ENCODE data around the gene TMEM214. TPM values are rescaled to one million over a fixed set of nuclear protein-coding genes. Genes with fewer than 3 reads are reported as not detected.
A peak's percentile ranks its signal among the peaks of the same experiment; 100 is the strongest.

The TMEM214 gene
- total RNA-seq, 2 donors from 2014 or later: 39.1 to 66.5 TPM

GRCh38 chr2:27025861-27026851, 6.6 kb upstream of the TMEM214 start:
- intact Hi-C loops (cut with DNase I): no loop called here
- DNase-seq: peak; percentile 15
- ATAC-seq: no peak

- ATAC-seq: no peak
- intact Hi-C loops (cut with DNase I): no loop called here
- peak; percentile 13 for DNase-seq
Observed at GRCh38 chr2:27027211-27027651, 5.5 kb upstream of the TMEM214 start.

GRCh38 chr2:27029051-27029450, 3.7 kb upstream of the TMEM214 start:
- ATAC-seq (no peak), DNase-seq (no peak)
- intact Hi-C loops (cut with DNase I): no loop called here

- ATAC-seq: no peak
- DNase-seq: no peak
- intact Hi-C loops (cut with DNase I): loop anchor here (10.0 kb wide), 1 partner anchor 51 kb away; the partner anchor contains the start of gene KHK (in 2 of the 2)
Observed at GRCh38 chr2:27033253-27033852, 588 bp downstream of the TMEM214 start.

- intact Hi-C loops (cut with DNase I): loop anchor here (10.0 kb wide), 1 partner anchor 47 kb away; the partner anchor contains the start of gene KHK (in 2 of the 2)
- ATAC-seq (no peak), DNase-seq (no peak)
Observed at GRCh38 chr2:27038012-27038411, 5.2 kb downstream of the TMEM214 start.

- DNase-seq: no peak
- intact Hi-C loops (cut with DNase I): loop anchor here (10.0 kb wide), 1 partner anchor 46 kb away; the partner anchor contains the start of gene KHK (in 2 of the 2)
- no peak for ATAC-seq
Observed at GRCh38 chr2:27038631-27039339, 6.0 kb downstream of the TMEM214 start.

- DNase-seq (no peak), ATAC-seq (no peak)
- intact Hi-C loops (cut with DNase I): loop anchor here (10.0 kb wide), 1 partner anchor 45 kb away; the partner anchor contains the start of gene KHK (in 2 of the 2)
Observed at GRCh38 chr2:27039426-27039825, 6.7 kb downstream of the TMEM214 start.

- intact Hi-C loops (cut with DNase I): loop anchor here (10.0 kb wide), 1 partner anchor 45 kb away; the partner anchor contains the start of gene KHK (in 2 of the 2)
- DNase-seq: no peak
- ATAC-seq: no peak
Observed at GRCh38 chr2:27039871-27040270, 7.1 kb downstream of the TMEM214 start.

- no peak for ATAC-seq
- intact Hi-C loops (cut with DNase I): no loop called here
- DNase-seq: no peak
Observed at GRCh38 chr2:27040282-27040681, 7.5 kb downstream of the TMEM214 start.

- DNase-seq (no peak), ATAC-seq (peak in 1 of 2 donors; percentile 14)
- intact Hi-C loops (cut with DNase I): no loop called here
Observed at GRCh38 chr2:27041752-27042151, 9.0 kb downstream of the TMEM214 start.

- ATAC-seq (no peak), DNase-seq (no peak)
- intact Hi-C loops (cut with DNase I): no loop called here
Observed at GRCh38 chr2:27042159-27042661, 9.4 kb downstream of the TMEM214 start.

GRCh38 chr2:27042985-27043634, 10.3 kb downstream of the TMEM214 start:
- intact Hi-C loops (cut with DNase I): no loop called here
- ATAC-seq (no peak), DNase-seq (no peak)

- ATAC-seq (peak; percentile 18 to 30), DNase-seq (peak; percentile 53)
- intact Hi-C loops (cut with DNase I): loop anchor here in 1 of 2 donors (2.0 kb wide), 2 partner anchors 21 to 37 kb away; partner anchors contain the start of genes KHK and OST4
Observed at GRCh38 chr2:27049422-27050280, 16.9 kb downstream of the TMEM214 start.

GRCh38 chr2:27050281-27050995, 17.7 kb downstream of the TMEM214 start:
- peak; percentile 84 to 85 for ATAC-seq
- peak; percentile 84 for DNase-seq
- intact Hi-C loops (cut with DNase I): loop anchor here in 1 of 2 donors (2.0 kb wide), 2 partner anchors 20 to 36 kb away; partner anchors contain the start of genes KHK and OST4

- DNase-seq: peak; percentile 96
- ATAC-seq: peak; percentile 86
- intact Hi-C loops (cut with DNase I): loop anchor here in 1 of 2 donors (2.0 kb wide), 2 partner anchors 20 to 36 kb away; partner anchors contain the start of genes KHK and OST4
Observed at GRCh38 chr2:27050996-27051901, 18.5 kb downstream of the TMEM214 start, which contains the start of gene AGBL5. Gene AGBL5, plus strand, starts transcription at chr2:27051668. Its CDS starts 1,291 bp downstream, at chr2:27052959.

Measured in left cardiac atrium (tissue), 4 donors.